COLO829 (cell line): ENCODE data around the gene SLC35G6.

ENCODE experiments used
- DNase-seq: peaks from one replicate; pipeline ENCODE4 v3.0.0; 2012; ENCODE audit warnings: low spot score

SLC35G6 gene

DNA sequence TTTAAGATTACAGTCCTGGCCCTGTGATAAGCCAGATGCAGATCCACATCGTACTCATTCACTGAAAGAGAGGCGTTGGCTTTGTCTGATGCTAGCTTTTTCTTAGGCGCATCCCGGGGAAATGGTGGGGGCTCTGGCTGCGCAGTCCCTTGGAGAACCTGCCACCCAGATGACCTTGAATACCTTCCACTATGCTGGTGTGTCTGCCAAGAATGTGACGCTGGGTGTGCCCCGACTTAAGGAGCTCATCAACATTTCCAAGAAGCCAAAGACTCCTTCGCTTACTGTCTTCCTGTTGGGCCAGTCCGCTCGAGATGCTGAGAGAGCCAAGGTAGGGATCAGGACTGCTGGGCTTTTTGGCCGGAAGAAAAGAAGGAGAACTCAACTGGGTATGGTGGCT is 26.9 kb downstream of the SLC35G6 start:
- DNase-seq: no peak

DNA sequence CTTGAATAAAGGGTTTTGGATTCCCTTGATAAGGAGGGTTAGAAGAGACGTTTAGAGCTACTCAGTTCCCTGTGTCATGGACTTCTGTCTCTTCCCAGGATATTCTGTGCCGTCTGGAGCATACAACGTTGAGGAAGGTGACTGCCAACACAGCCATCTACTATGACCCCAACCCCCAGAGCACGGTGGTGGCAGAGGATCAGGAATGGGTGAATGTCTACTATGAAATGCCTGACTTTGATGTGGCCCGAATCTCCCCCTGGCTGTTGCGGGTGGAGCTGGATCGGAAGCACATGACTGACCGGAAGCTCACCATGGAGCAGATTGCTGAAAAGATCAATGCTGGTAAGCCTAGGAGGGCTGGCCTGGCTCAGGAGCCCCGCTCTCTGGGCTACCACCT is 27.6 kb downstream of the SLC35G6 start:
- no peak for DNase-seq

DNA sequence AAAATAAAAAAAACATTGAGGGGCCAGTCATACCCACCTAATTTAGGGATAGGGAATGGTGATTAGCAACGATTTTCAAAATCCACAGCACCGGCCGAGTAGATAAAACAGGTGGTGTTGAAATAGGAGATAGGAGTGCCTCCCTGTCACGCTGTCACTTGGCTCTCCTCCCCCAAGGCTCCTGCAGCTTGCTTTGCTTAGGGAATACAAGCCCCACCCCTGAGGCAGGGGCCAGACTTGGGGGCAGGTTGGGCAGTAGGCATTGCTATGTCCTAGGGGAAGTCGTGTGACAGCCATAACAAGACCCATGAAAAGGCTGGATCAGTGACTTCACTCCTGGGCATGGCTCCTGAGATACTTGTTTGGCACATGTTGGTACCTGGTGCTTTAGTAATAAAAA is 28.7 kb downstream of the SLC35G6 start:
- no peak for DNase-seq

DNA sequence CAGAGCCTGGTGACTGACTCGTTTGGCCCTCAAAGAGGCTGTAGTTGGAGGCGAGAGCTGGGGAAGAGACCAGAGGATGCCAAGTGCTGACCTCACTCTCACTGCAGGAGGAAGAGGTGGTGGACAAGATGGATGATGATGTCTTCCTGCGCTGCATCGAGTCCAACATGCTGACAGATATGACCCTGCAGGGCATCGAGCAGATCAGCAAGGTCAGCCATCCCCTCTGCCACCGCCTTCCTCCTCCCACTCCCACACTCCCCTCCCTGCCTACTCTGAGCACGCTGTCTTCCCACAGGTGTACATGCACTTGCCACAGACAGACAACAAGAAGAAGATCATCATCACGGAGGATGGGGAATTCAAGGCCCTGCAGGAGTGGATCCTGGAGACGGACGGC is 29.9 kb downstream of the SLC35G6 start:
- no peak for DNase-seq

DNA sequence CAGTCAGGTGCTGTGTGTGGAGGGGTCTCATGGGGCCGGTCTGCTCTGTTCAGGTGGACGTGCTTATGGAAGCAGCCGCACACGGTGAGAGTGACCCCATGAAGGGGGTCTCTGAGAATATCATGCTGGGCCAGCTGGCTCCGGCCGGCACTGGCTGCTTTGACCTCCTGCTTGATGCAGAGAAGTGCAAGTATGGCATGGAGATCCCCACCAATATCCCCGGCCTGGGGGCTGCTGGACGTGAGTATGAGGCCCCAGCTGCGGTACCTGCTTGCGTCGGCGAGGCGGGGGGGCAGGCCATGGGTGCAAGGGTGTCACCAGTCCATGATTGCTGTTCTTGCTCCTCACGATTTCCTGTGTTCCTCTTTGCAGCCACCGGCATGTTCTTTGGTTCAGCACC is 30.9 kb downstream of the SLC35G6 start:
- no peak for DNase-seq

DNA sequence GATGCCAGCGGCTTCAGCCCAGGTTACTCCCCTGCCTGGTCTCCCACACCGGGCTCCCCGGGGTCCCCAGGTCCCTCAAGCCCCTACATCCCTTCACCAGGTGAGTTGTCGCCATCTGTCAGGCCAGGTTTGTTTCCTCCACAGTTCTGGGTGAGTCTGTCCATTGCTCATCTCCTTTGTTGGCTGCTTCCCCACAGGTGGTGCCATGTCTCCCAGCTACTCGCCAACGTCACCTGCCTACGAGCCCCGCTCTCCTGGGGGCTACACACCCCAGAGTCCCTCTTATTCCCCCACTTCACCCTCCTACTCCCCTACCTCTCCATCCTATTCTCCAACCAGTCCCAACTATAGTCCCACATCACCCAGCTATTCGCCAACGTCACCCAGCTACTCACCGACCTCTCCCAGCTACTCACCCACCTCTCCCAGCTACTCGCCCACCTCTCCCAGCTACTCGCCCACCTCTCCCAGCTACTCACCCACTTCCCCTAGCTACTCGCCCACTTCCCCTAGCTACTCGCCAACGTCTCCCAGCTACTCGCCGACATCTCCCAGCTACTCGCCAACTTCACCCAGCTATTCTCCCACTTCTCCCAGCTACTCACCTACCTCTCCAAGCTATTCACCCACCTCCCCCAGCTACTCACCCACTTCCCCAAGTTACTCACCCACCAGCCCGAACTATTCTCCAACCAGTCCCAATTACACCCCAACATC is 31.7 kb downstream of the SLC35G6 start:
- DNase-seq: no peak

DNA sequence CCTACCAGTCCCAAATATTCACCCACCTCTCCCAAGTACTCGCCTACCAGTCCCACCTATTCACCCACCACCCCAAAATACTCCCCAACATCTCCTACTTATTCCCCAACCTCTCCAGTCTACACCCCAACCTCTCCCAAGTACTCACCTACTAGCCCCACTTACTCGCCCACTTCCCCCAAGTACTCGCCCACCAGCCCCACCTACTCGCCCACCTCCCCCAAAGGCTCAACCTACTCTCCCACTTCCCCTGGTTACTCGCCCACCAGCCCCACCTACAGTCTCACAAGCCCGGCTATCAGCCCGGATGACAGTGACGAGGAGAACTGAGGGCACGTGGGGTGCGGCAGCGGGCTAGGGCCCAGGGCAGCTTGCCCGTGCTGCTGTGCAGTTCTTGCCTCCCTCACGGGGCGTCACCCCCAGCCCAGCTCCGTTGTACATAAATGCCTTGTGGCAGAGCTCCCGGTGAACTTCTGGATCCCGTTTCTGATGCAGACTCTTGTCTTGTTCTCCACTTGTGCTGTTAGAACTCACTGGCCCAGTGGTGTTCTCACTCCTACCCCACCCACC is 32.7 kb downstream of the SLC35G6 start:
- DNase-seq: no peak

DNA sequence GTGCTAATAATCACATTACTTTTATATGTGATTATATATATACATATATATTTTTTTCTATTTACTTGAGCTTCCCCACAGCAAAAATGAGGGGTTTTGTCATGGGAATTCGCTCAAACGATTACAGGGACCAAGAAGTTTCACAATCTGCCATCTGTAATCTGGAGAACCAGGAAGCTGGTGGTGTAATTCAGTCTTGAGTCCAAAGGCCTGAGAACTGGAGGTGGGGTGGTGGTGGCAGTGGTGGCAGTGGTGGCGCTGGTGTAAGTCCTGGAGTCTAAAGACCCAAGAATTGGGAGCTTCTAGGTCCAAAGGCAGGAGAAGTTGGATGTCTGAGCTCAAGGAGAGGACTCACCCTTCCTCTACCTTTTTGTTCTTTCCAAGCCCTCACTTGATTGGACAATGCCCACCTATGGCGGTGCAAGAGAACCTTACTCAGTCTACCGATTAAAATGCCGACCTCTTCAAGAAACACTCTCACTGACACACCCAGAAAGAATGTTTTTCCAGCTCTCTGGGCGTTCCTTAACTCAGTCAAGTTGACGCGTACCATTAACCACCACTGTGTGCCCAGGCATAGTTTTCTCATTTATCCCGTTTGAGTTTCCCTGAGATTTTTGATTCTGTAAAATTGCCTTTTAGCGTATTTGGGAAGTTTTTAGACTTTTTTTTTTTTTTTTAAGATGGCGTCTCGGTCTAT is 34.8 kb downstream of the SLC35G6 start:
- no peak for DNase-seq

DNA sequence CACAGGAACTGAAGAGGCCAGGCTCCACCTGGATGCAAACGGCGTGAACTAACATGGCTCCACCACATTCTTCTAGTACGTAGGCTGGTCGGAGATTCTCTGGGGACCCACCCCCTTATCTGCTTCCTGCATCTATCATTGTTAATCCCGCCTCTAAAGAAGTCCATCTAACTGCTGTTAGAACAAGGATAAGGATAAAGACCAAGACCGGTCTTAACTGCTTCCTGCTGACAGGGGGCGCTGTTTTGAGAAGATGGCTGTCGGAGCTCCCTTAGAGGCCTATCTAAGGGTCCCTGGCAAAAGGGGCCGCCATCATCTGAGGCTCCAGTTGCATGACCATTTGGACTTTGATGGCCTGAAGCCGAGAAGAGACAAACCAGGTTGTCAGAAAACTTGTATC is 41.8 kb downstream of the SLC35G6 start:
- DNase-seq: no peak

DNA sequence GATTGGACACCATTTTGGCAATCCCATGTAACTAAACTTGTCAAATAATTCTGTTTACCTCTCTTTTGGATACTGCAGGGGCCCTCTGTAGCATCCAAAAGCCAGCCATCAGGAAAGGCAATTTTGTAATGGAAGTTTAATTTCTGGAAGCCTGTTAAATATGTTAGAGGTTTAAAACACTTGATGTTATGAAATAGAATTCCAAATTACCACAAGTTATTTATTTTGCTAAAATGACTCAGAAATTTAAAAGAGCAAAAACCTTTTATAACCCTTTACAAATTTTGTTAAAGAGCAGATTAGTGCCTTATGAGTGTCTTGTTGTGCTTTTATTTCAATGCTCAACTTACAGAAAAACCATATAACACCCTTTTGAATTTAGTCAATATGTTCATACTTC is 47.6 kb downstream of the SLC35G6 start:
- no peak for DNase-seq

DNA sequence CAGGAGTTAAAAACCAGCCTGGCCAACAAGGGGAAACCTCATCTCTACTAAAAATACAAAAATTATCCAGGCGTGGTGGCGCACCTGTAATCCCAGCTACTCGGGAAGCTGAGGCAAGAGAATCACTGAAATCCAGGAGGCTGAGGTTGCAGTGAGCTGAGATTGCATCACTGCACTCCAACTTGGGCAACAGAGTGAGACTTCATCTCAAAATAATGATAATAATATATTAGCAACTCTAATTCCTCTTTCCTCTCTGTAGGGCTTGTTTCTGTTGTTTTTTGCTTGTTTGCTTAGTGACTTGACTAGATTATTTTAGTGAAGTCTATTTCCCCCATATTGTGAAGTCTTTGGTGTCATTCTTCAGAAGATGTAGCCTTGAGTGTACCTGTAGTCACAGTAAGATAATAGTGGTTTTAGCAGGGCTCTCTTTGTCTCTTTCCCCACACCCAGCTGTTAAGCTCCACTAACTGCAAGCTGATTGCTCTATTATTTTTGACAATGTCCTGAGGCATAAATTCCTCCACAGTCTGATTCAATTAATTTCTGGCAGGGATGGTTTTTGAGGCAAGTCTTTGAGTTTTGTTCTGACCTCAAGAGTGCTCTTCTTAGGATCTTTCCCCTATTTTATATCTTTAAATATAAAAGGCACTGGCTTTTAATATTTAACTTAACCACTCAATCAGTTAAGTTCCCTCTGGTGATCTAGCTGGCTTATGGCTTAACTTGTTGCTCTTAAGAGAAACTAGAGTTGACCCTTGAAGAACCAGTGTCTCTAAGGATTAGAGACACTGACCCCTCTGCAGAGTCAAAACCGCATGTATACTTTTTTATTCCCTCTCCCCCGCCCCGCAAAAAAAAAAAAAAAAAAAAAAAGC is 49.0 kb downstream of the SLC35G6 start:
- DNase-seq: no peak
